Astrocyte of the spinal cord (primary cell): ENCODE data around the gene INPP5A.

Experiments used
- DNase-seq: peaks from one replicate; pipeline ENCODE4 v3.0.0; 2011; ENCODE audit warnings: low read depth, low spot score
- H3K4me3 ChIP-seq: 2 replicates; pipeline ENCODE4 v1.5.1; 2011; ENCODE audit warnings: low read depth, mild to moderate bottlenecking, low read length, moderate library complexity
- CTCF ChIP-seq: IDR thresholded peaks from 2 replicates; pipeline ENCODE4 v1.5.1; 2012; ENCODE audit warnings: low read depth, mild to moderate bottlenecking, low read length, inconsistent platforms
- in situ Hi-C: cut with HindIII; loops from 2 replicates; pipeline ENCODE4 v1.10.0; 2017; ENCODE audit warnings: low sequenced_read_pairs

INPP5A gene

DNA sequence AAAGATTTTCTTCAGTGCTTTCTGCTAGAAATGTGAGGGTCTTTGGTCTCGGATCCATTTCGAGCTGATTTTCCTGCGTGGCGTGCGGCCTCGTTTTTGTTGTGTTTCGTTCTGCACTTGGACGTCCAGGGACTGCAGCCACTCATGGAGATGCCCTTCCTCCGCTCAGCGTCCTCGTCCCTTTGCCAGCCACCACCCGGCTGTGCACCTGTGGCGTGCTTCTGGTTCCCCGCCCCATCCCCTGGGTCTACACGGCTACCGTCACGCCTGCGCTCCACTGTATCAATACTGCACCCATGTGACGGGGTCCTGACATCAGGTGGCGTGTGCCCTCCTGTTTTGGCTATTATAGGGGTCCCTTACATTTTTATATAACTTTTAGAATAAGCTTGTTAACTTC lies 291.1 kb downstream of the INPP5A start:
- no peak for TF ChIP-seq CTCF
- H3K4me3 ChIP-seq = no peak overlapping the region
- no peak for DNase-seq
- in situ Hi-C loops = no loop called here

- H3K4me3 ChIP-seq = no peak overlapping the region
- in situ Hi-C loops = no loop called here
- no peak for DNase-seq
- TF ChIP-seq CTCF = no peak
Observed at GRCh38 chr10:132829403-132829802, 291.8 kb downstream of the INPP5A start.

DNA sequence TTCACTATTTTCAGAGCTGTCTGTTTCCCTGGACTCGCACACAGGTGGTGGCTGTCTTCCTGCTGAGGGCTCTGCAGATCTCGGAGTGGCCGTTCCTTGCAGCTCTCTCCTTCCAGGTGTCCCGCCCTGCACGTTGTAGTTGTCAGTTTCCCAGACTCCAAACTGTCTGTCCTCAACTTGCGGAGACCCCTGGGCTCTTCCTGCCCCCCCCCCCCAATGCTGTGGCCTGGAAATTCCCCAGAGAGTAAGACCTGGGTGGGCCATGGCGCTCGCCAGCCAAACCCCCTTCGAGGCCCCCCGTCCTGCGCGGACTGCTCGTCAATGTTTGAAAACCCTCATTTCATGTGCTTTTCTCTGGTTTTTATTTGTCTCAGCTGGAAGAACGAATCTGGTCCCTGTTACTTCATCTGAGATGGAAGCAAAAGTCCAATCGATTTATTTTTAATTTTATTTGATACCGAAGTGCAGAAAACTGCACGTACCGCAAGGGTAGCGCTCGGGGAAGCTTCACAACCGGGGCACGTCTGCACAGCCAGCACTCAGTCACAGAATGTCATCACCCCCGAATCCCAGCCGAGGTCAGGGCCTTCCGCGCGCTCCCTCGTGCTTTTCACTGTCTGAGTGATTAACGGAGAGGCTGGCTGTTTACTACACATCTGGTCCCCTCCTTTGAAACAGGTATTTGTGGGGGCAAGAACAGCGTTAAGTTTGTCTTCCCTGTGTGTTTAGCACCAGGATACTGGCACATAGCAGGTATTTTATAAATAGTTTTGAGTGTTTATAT lies 294.8 kb downstream of the INPP5A start:
- no peak for DNase-seq
- in situ Hi-C loops = no loop called here
- no peak overlapping the region for H3K4me3 ChIP-seq
- TF ChIP-seq CTCF = no peak
